Activated T-cell treated with anti-CD3 and anti-CD28 coated beads for 48 hours (primary cell): ENCODE data around the gene PALD1.

Source experiments
- DNase-seq: peaks from one replicate; pipeline ENCODE4 v3.0.0-alpha.2; 2020; ENCODE audit warnings: low read depth

PALD1 gene

GRCh38 chr10:70558295-70558694 lies 79.7 kb downstream of the PALD1 start:
- DNase-seq = no peak

GRCh38 chr10:70558871-70559810 lies 80.6 kb downstream of the PALD1 start:
- peak; percentile 72 for DNase-seq

GRCh38 chr10:70559861-70560260 lies 81.3 kb downstream of the PALD1 start:
- DNase-seq = no peak

- no peak for DNase-seq
Measured at GRCh38 chr10:70560511-70560941, 82.0 kb downstream of the PALD1 start.

GRCh38 chr10:70561070-70561469 lies 82.5 kb downstream of the PALD1 start:
- DNase-seq = no peak

GRCh38 chr10:70561558-70561957 lies 83.0 kb downstream of the PALD1 start:
- DNase-seq = no peak

DNA sequence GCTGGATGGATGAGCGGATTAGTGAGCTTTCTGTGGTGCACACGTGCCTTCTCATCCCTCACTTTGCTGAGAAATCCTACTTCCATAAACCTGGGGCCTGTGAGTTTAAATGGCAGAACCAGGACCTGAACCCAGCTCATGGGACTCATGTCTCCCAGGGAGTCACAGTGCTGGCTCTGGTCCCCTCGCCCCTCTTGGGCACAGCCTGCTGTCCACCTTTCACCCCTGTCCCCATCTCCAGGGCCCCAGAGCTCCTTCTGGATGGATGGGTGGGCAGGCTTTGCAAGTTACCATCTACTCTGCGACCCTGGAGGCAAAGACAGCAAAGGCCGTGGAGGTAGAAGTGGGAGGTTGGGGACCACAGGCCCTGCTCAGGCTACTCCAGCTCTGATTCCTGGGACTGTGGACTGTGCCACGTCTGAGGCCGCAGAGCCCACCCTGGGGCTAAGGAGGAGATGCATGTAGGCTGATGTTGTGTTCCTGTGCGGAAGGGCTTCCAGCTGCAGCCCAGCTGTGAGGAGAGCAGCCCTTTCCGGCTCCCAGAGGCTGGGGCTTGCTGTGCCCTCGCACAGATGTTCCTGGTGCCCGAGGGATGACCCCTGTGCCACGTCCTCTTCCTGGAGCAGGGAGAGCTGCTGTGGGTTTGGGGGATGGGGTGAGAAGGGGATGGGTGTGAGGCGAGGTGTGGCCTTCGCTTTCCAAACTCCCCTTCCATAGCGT lies 83.6 kb downstream of the PALD1 start:
- DNase-seq = no peak

DNA sequence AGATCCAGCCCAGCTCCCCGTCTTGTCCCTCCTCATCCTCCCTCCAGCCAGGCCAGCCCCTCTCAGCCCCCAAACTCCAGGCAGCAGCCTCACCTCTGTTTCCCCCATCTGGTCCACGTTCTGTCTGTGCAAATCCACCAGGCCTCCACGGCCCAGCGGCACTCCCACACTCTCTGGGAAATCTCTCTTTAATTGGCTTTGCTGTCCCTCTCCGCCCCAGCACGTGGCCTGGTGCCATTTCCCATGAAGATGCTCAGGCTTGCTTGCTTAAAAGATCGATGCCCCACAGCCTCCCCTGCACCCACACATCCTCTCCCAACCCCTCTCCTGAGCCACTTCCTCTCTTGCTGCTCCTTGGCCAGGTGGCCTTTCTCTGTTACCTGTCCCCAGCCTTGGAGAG lies 84.7 kb downstream of the PALD1 start:
- DNase-seq = no peak

GRCh38 chr10:70564113-70564725 lies 85.7 kb downstream of the PALD1 start:
- DNase-seq = no peak

- no peak for DNase-seq
Measured at GRCh38 chr10:70564901-70565351, 86.4 kb downstream of the PALD1 start.

DNA sequence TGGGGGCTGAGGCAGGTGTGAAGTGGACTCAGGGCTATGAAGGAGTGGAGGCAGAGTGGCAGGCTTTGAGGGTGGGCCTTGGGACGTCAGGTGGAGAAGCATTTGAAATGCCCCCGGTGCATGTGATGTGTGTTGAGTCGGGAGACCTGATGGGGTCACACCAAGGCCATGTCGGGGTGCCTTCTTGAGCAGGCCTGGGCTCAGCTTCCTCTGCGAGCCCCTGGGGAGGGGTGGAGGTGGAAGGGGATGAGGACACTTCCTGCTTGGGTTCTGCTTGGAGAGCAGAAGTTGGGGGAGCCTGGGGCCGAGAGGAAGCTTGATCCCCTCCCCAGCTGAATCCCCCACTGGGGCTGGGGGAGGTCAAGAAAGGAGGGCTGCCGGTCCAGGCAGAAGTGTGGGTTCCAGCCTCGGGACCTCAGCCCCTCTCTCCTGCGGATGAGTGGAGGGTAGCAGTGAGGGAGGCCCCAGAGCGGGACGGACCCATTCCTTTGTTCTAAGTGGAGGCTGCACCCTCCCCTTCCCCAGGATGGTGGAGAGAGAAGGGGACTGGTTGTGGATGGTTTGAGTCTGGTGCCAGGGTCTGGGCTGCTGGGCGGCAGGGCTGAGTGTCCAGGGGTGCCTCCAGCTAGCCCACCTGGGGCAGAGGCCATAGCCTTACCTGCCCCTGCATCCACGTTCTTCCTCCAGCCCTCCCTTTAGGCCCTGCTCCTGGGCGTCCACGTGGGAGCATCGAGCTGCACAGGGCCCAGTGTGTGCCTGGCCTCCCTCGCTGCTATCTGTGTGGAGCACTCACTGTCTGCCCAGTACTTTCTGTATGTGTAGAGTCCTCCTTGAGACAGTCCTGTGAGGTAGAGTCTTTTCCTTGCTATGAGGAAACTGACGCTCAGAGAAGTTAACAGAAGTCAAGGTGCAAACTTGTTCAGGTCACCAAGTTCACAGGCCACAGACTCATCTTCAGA lies 87.3 kb downstream of the PALD1 start:
- no peak for DNase-seq

DNA sequence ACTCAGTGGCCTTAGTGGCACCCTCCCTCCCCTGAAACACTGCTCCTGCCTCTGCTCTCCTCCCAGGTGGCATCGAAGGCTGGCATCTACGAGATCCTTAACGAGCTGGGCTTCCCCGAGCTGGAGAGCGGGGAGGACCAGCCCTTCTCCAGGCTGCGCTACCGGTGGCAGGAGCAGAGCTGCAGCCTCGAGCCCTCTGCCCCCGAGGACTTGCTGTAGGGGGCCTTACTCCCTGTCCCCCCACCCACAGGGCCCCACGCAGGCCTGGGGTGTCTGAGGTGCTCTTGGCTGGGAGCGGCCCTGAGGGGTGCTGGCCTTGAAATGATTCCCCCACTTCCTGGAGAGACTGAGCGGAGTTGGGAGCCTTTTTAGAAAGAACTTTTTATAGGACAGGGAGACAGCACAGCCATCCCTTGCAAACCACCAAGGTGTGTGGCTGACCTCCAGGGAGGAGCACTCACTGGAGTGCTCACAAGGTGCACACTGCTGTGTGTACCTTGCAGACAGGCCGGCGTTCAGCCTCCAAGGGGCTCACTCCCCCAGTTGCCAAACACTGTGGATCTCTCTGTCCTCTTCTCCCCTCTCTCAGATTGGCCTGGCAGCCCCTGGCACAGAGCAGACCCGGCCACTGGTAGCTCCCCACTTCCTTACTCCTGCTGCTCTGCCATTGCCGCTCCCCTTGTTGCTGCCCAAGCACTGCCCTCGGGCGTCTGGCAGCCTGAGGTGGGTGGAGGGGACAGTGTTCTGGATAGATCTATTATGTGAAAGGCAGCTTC lies 88.1 kb downstream of the PALD1 start:
- no peak for DNase-seq

GRCh38 chr10:70567603-70568002 lies 89.0 kb downstream of the PALD1 start:
- no peak for DNase-seq

DNA sequence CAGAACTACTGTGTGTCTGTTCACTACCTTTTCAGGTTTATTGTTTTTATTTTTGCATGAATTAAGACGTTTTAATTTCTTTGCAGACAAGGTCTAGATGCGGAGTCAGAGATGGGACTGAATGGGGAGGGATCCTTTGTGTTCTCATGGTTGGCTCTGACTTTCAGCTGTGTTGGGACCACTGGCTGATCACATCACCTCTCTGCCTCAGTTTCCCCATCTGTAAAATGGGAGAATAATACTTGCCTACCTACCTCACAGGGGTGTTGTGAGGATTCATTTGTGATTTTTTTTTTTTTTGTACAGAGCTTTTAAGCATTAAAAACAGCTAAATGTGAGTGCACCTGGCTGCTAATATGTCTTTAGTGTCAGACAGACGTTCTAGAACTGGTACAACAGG lies 89.5 kb downstream of the PALD1 start:
- DNase-seq = no peak

GRCh38 chr10:70568781-70569495 lies 90.4 kb downstream of the PALD1 start:
- no peak for DNase-seq

DNA sequence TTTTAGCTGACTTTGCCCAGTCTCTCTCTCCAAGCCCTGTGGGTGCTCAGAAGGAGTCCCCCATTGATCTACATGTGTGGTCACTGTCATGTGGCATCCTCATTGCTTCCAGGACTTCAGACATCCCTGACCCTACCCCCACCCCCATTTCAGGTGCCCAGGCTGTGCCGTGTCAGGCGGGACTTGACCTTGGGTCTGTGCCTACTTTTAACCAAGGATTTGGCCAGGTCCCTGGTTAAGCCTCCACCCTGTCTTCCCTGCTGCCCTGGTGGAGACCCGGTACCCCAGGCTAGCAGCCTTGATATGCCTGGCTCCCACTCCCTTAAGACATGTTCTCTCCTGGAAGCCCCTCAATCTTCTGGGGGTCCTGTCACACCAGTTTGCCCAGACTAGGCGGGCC lies 92.7 kb downstream of the PALD1 start:
- DNase-seq = no peak

DNA sequence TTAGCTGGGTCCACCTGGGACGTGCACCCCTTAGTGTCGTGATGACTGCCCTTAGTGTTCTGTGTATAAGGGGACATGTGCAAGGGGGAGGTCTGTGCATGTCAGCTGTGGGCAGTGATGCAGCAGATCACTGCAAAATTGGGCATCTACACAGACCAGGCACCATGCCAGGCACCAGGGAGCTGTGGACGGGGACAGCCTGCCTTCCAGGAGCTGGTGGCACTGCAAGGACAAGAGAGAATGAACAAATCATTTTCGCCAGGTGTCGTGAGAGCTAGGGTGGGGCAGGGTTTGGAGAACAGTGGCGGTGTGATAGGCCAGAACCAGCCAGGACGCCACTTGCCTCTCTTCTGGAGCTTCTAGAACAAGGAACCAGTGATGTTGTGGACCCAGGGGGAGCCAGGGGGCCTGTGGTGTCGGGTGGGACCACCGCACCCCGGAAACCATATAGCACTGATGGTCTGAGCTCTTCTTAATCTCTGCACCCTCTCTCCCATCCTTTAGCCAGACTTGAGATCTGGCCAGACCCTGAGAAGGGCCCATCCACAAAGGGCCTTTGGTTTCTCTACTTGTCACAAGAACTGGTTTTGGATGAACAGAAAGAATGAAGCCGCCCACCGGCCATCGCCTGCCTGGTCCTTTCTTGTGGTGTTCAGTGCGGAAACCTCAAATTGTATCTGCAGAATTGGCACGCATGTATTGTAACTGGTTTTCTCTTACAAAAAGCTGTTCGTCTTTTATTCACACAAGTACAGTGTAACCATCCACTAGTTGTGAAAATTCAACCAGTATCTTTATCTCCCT lies 93.3 kb downstream of the PALD1 start:
- no peak for DNase-seq

GRCh38 chr10:70573599-70574506 lies 95.3 kb downstream of the PALD1 start:
- no peak for DNase-seq
